ENCODE data around the gene FANCE.

The FANCE gene

DNA sequence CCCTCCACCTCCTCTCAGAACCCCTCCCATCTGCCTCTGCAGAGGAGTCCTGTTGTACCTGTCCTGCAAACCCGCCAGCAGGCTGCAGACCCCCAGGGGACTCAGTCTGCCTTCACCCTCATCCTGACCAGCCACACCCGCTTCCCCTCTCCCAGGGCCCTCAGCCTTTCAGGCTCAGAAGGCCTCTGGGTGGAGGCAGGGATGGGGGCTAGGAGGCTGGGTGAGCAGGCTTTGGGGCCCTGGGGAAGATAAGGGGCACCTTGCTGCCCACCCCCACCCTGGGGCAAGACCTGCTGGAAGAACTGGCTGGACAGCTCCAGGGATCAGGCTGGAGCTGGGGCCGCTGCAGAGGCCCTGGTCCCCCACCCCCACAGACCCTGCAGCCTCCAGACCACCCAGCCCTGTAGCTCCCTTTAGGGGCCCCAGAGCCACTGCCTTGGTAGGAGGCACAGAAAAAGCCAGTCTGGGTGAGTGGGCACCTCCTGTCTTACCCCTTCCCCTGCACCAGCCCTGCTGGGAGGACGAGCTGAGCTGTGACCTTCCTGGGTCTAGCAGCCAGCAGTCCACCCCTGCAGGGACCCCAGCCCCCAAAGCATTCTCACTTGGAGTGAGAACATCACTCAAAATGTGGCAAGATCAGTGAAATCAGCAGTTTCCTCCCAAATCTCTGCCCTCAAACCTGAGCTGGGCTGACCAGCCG, 39.6 kb downstream of the FANCE start:
- Mint-ChIP-seq H3K36me3 (ENCODE audit: low read depth) (no peaks in the 10 kb centered on the region), H3K4me3 (no peak overlapping the region), H3K9me3 (no peaks in the 10 kb centered on the region), H3K4me1 (ENCODE audit: low read depth) (peaks cover 25% of the 10 kb centered on the region), H3K27me3 (no peaks in the 10 kb centered on the region), H3K27ac (no peak overlapping the region)
- no peak for DNase-seq

- Mint-ChIP-seq H3K27me3 (no peaks in the 10 kb centered on the region), H3K9me3 (no peaks in the 10 kb centered on the region), H3K4me1 (ENCODE audit: low read depth) (peaks cover 25% of the 10 kb centered on the region), H3K36me3 (ENCODE audit: low read depth) (no peaks in the 10 kb centered on the region), H3K4me3 (no peak overlapping the region), H3K27ac (no peak overlapping the region)
- DNase-seq, result no peak
These were observed 40.3 kb downstream of the FANCE start for GRCh38 chr6:35492258-35492973.

GRCh38 chr6:35492974-35493284, 40.8 kb downstream of the FANCE start:
- Mint-ChIP-seq H3K36me3 (ENCODE audit: low read depth) (no peaks in the 10 kb centered on the region), H3K4me1 (ENCODE audit: low read depth) (peaks cover 25% of the 10 kb centered on the region), H3K27ac (no peak overlapping the region), H3K27me3 (no peaks in the 10 kb centered on the region), H3K4me3 (no peak overlapping the region), H3K9me3 (no peaks in the 10 kb centered on the region)
- no peak for DNase-seq

DNA sequence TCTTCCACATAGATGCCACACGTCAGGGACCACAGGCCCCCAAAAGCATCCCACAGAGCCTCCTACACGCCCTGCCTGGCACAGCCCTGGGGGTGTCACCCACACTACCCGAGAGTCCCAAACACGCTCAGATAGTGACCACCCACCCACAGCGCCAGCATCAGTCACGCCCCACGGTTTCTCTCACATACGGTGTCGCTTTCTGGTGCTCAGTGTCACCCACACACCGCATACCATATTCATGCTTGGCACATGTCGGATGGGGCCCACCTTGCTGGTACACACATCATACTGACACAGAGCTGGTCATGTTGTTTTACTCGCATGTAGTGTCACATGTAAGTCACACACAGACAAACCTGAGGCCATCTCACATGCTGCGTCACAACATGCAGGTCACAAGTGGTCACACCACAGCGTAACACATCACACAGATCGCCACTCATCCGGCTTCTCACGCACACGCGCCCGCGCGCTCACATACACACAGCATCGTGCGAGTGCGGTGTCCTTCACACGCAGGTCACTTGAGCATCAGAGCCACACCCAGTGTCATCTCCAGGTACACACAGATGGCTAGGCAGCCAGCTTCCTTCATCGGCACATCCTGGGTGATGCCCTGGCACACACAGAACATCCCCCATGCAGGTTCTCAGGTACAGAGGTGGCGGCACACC, 41.3 kb downstream of the FANCE start:
- H3K9me3 Mint-ChIP-seq, result no peaks in the 10 kb centered on the region

GRCh38 chr6:35494161-35494563, 42.0 kb downstream of the FANCE start:
- no peak for DNase-seq
- Mint-ChIP-seq H3K4me3 (no peak overlapping the region), H3K36me3 (ENCODE audit: low read depth) (no peaks in the 10 kb centered on the region), H3K27me3 (peaks cover 7% of the 10 kb centered on the region), H3K9me3 (no peaks in the 10 kb centered on the region), H3K4me1 (ENCODE audit: low read depth) (peaks cover 29% of the 10 kb centered on the region), H3K27ac (no peak overlapping the region)

More for the DNA sequence above, 41.3 kb downstream of the FANCE start:
- Mint-ChIP-seq H3K4me3 (no peak overlapping the region), H3K27ac (no peak overlapping the region), H3K27me3 (peaks cover 2% of the 10 kb centered on the region), H3K4me1 (ENCODE audit: low read depth) (peaks cover 25% of the 10 kb centered on the region), H3K36me3 (ENCODE audit: low read depth) (no peaks in the 10 kb centered on the region)
- no peak for DNase-seq

- Mint-ChIP-seq H3K4me1 (ENCODE audit: low read depth) (peaks cover 29% of the 10 kb centered on the region), H3K27me3 (peaks cover 7% of the 10 kb centered on the region), H3K9me3 (no peaks in the 10 kb centered on the region), H3K4me3 (peak overlapping the region; percentile 67), H3K36me3 (ENCODE audit: low read depth) (no peaks in the 10 kb centered on the region), H3K27ac (peak overlapping the region; percentile 53)
- DNase-seq, result no peak
These were observed 43.3 kb downstream of the FANCE start for GRCh38 chr6:35495258-35496035.

DNA sequence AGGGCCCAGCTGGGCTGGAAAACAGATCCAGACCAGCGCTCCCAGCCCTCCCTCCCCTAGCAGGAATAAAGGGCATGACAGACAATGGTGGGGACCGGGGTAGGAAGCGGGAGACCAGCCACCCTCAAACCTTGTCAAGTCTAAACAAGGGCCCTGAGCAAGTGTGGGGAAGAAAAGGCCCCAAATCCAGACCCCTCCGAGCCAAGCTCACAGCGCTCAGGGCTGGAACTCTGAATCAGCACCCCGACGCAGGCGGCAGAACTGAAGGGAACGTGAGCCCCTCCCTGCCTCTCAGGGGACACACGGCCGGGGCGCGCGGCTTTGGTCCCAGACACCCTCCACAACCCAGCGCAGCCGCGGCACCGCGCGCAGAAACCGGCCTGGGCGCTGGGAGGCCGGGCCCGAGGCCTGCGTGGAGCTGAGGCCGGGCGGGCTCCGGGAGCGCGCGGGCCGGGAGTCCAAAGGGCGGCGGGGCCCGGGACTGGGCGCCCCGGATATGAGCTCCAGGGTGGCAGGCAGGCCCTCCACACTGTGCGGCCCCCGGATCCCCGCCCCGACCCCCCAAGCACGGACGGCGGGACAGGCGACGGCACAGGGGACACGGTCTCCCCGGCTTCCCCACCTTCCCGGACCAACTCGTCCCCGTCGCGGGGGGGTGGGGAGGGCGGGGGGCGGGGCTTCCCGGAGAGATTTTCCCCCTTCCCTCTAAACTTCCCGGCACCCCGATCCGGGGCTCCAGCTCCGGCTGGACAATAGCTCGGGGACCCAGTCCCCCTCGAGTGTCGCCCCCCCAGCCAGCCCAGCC, 44.1 kb downstream of the FANCE start:
- no peak for DNase-seq
- no peaks in the 10 kb centered on the region for H3K36me3 Mint-ChIP-seq (ENCODE audit: low read depth)
- peaks cover 29% of the 10 kb centered on the region for H3K4me1 Mint-ChIP-seq (ENCODE audit: low read depth)
- peak overlapping the region; percentile 23 for H3K27ac Mint-ChIP-seq
- H3K9me3 Mint-ChIP-seq, result no peaks in the 10 kb centered on the region
- H3K27me3 Mint-ChIP-seq, result peaks cover 7% of the 10 kb centered on the region
- H3K4me3 Mint-ChIP-seq, result peak overlapping the region; percentile 67

- H3K36me3 Mint-ChIP-seq (ENCODE audit: low read depth), result no peaks in the 10 kb centered on the region
- peaks cover 29% of the 10 kb centered on the region for H3K4me1 Mint-ChIP-seq (ENCODE audit: low read depth)
- H3K9me3 Mint-ChIP-seq, result no peaks in the 10 kb centered on the region
- H3K27ac Mint-ChIP-seq, result peak within 1 kb of the TSS; percentile 83
- DNase-seq, result peak; percentile 85
- peaks cover 11% of the 10 kb centered on the region for H3K27me3 Mint-ChIP-seq
- H3K4me3 Mint-ChIP-seq, result peak within 1 kb of the TSS; percentile 79
These were observed 44.9 kb downstream of the FANCE start, which contains the start of gene TEAD3 for GRCh38 chr6:35496841-35497570. Gene TEAD3, minus strand, starts transcription at chr6:35497079.

- Mint-ChIP-seq H3K36me3 (ENCODE audit: low read depth) (no peaks in the 10 kb centered on the region), H3K9me3 (no peaks in the 10 kb centered on the region), H3K27ac (peak overlapping the region; percentile 83), H3K4me1 (ENCODE audit: low read depth) (peaks cover 26% of the 10 kb centered on the region), H3K27me3 (peaks cover 14% of the 10 kb centered on the region), H3K4me3 (peak overlapping the region; percentile 79)
- DNase-seq, result peak; percentile 74
These were observed 45.7 kb downstream of the FANCE start for GRCh38 chr6:35497571-35498421.

- H3K27ac Mint-ChIP-seq, result peak overlapping the region; percentile 83
These were observed 46.4 kb downstream of the FANCE start for GRCh38 chr6:35498422-35499067.

DNA sequence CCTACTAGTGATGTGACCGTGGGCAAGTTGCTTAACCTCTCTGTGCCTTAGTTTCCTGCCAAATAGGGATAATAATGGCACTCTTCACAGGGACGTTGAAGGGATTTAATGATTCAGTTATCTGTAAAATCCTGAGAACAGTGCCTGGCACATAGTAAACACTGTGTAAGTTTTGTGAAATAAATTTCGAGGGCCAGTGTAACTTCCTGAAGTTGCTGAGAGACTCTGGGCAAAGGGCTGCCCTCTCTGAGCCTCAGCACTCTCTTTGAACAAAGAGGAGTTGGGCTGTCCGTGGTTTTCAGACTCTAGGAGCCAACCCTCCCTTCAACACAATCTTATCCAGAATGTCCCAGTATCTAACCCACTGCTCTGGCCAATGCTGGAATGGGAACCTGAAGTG, 47.2 kb downstream of the FANCE start:
- peaks cover 23% of the 10 kb centered on the region for H3K27me3 Mint-ChIP-seq
- H3K36me3 Mint-ChIP-seq (ENCODE audit: low read depth), result no peaks in the 10 kb centered on the region
- H3K27ac Mint-ChIP-seq, result no peak overlapping the region
- peaks cover 15% of the 10 kb centered on the region for H3K4me1 Mint-ChIP-seq (ENCODE audit: low read depth)
- DNase-seq, result no peak
- H3K9me3 Mint-ChIP-seq, result no peaks in the 10 kb centered on the region
- no peak overlapping the region for H3K4me3 Mint-ChIP-seq

More at GRCh38 chr6:35498422-35499067, 46.4 kb downstream of the FANCE start:
- DNase-seq, result no peak
- peaks cover 21% of the 10 kb centered on the region for H3K4me1 Mint-ChIP-seq (ENCODE audit: low read depth)
- H3K9me3 Mint-ChIP-seq, result no peaks in the 10 kb centered on the region
- peaks cover 20% of the 10 kb centered on the region for H3K27me3 Mint-ChIP-seq
- no peaks in the 10 kb centered on the region for H3K36me3 Mint-ChIP-seq (ENCODE audit: low read depth)
- peak overlapping the region; percentile 79 for H3K4me3 Mint-ChIP-seq

DNA sequence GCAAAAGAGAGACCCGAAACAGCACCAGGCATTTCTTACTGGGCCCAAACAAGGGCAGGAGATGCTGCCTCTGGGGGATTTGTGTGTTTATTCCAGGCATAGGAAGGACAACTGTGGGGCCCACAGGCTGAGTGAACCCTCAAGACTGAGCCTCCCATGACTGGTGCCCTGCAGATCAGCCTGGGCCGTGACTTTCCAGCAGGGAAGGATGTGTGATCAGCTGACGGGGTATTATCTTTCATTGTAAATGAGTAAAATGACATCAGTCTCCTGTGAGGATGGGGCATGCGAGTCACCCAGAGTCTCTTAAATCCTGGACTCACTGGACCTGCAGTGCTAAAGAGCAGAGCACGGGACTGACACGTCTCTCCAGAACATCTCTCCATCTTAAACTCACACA, 48.6 kb downstream of the FANCE start:
- Mint-ChIP-seq H3K27me3 (peaks cover 23% of the 10 kb centered on the region), H3K4me3 (no peak overlapping the region), H3K27ac (no peak overlapping the region), H3K36me3 (ENCODE audit: low read depth) (no peaks in the 10 kb centered on the region), H3K4me1 (ENCODE audit: low read depth) (peaks cover 11% of the 10 kb centered on the region), H3K9me3 (no peaks in the 10 kb centered on the region)
- no peak for DNase-seq
